ENCODE measurements around the gene ZNF566.

Gene ZNF566

DNA sequence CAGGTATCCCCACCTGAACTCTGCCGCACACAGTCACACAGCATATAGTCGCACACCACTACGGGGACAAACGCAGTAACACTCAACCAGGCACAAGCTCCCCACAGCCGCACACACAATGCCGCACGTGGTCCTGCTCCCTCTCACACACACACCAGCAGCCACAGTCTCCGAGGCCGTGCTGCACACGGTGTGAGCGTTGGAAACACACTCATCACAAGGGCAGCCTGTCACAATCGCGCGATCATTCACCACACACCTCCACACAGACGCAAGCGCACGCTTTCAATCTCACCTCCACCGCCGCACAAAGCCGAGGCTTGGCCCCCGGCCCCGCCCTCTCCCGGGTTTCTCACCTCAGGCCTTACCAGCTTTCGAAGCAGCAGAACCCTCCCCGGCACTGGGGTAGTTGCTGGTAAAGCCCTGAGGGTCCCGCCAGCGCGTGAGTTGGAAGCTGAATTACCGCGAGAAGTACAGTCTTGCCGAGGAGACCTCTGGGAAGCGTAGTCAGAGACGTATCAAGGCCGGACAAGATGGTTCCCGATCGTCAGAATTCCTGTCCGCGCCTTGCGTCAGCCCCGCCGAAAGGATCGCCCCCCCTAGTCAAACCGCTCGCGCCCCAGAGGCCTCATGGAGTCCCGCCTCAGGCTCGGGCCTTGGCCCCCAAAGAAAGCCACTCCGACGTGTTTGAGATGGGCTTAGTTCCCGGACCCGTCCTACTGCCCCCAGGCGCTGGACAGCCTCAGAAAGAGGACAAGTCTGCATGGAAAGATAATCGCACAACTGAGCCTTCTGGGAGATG, at the start of gene ZNF566:
Gene ZNF566, minus strand, starts transcription at position 444 of the 802 bp plus-strand sequence. CDS start 13,004 bp downstream, outside the sequence.
- peak; percentile 93 for DNase-seq (ENCODE audit: low spot score)
- H3K27ac ChIP-seq: peak within 1 kb of the TSS; percentile 90 to 96
- peak within 1 kb of the TSS; percentile 94 for H3K4me3 ChIP-seq
- no peak for TF ChIP-seq CTCF (IDR thresholded peaks at IDR 0.05)

DNA sequence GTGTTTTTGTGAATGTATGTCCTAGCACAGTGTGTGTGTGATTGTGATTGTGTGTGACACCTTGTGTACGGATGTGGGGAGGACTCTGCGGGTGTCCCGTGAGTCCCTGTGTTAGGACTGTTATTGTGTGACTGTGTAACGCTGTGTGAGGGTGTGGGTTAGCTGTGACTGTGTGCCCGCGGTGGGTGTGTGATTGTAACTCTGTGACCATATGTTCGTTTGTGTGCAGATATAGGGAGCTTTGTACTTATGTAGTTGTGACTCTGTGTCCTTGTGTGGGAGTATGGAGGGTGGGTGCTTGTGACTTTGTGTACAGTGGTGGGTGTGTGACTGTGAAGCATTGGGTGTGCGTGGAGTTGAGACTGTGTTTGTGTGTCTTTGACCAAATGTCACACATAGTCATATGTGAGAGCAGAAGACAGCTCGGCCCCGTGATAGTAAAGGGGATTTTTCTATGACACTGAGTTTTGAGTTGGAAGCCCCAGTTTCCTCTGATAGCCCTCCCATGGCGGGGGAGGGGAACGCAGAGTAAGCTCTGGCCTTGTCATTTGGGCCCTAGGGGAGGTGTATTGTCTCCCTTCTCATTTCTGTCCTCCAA, 39.7 kb upstream of the ZNF566 start:
- DNase-seq (ENCODE audit: low spot score): no peak
- Histone ChIP-seq H3K27ac (peak overlapping the region; percentile 85 to 98), H3K4me3 (peak overlapping the region; percentile 94)
- TF ChIP-seq CTCF (IDR thresholded peaks at IDR 0.05): no peak

GRCh38 chr19:36528194-36528920, 39.0 kb upstream of the ZNF566 start, which contains the start of gene ZNF260:
Gene ZNF260, minus strand, starts transcription at chr19:36528271. Its CDS starts 13,033 bp downstream, at chr19:36515238.
- peak within 1 kb of the TSS; percentile 85 to 98 for H3K27ac ChIP-seq
- no peak for TF ChIP-seq CTCF (IDR thresholded peaks at IDR 0.05)
- peak; percentile 97 for DNase-seq (ENCODE audit: low spot score)
- peak within 1 kb of the TSS; percentile 94 for H3K4me3 ChIP-seq

DNA sequence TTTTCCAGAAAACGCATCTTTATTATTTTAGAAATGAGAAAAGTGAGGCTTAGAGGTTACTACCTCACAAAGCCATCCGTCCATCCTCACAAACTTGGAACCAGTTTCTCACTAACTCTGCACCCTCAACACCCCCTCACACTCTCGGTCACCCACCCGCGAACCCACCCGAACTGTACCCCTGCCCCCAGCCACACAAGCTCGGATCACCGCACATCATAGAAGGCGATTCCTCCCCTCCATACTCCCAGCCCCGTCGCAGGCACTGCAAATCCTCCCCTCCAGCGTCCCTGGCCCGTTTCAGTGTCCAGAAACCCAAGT, 38.5 kb upstream of the ZNF566 start:
- TF ChIP-seq CTCF (IDR thresholded peaks at IDR 0.05): no peak
- no peak for DNase-seq (ENCODE audit: low spot score)
- peak overlapping the region; percentile 85 to 98 for H3K27ac ChIP-seq
- H3K4me3 ChIP-seq: peak overlapping the region; percentile 94

- H3K27ac ChIP-seq: no peak overlapping the region
Observed at GRCh38 chr19:36527341-36527740, 38.0 kb upstream of the ZNF566 start.

DNA sequence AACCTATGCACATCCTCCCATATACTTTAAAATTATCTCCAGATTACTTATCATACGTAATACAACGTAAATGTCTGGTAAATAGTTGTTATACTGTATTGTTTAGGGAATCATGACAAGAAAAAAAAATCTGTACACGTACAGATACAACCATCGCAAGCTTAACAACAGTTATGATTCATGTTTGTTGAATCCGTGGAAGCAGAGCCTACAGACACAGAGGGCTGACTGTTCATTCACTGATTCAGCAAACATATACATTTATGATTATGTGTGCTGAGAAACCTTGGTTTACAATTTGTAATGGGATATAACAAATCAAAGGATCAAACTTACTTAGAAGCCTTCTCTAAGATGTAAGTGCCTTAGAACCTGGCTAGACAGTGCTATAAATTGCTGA, 37.2 kb upstream of the ZNF566 start:
- DNase-seq (ENCODE audit: low spot score): no peak
- no peak overlapping the region for H3K27ac ChIP-seq
- no peak overlapping the region for H3K4me3 ChIP-seq
- no peak for TF ChIP-seq CTCF (IDR thresholded peaks at IDR 0.05)

More at GRCh38 chr19:36527341-36527740, 38.0 kb upstream of the ZNF566 start:
- no peak for TF ChIP-seq CTCF (IDR thresholded peaks at IDR 0.05)
- DNase-seq (ENCODE audit: low spot score): no peak
- H3K4me3 ChIP-seq: peak overlapping the region; percentile 94

Measured in coronary artery (tissue), 2 donors.